ENCODE results near the gene IL1RAPL1. TPM values are rescaled to one million over a fixed set of nuclear protein-coding genes. Genes with fewer than 3 reads are reported as not detected.

The IL1RAPL1 gene
- total and polyA plus RNA-seq, 8 donors = 0.06 to 3.3 (median 0.31) TPM; not detected in 3

DNA sequence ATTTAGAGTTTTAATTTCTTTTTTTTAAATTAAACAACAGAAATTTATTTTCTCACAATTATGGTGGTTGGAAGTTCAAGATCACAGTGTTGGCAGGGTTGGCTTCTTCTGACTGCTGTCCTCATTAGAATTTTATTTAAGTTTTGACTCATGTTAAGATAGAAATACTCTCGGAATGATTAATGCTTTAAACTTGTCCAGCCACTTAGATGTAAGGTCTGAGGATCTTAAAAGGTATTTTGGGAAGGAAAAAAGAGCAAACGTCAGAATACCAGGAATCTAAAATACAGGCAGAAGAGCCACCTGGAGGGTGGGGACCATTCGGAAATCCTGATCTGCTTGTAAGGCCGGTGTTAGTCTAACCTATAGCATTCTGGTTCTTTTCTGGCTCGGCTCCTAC is 1205.1 kb downstream of the IL1RAPL1 start:
- 58 to 80% (median 70%) methylated on average over 5 of the region's 5 CpGs for WGBS, 5 donors
- TF ChIP-seq POLR2AphosphoS5 (IDR thresholded peaks at IDR 0.05) (no peak), EP300 (IDR thresholded peaks at IDR 0.05) (no peak), POLR2A (IDR thresholded peaks at IDR 0.05) (no peak)
- TF ChIP-seq, protein P1, sequence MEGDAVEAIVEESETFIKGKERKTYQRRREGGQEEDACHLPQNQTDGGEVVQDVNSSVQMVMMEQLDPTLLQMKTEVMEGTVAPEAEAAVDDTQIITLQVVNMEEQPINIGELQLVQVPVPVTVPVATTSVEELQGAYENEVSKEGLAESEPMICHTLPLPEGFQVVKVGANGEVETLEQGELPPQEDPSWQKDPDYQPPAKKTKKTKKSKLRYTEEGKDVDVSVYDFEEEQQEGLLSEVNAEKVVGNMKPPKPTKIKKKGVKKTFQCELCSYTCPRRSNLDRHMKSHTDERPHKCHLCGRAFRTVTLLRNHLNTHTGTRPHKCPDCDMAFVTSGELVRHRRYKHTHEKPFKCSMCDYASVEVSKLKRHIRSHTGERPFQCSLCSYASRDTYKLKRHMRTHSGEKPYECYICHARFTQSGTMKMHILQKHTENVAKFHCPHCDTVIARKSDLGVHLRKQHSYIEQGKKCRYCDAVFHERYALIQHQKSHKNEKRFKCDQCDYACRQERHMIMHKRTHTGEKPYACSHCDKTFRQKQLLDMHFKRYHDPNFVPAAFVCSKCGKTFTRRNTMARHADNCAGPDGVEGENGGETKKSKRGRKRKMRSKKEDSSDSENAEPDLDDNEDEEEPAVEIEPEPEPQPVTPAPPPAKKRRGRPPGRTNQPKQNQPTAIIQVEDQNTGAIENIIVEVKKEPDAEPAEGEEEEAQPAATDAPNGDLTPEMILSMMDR (IDR thresholded peaks at IDR 0.05) = no peak
- DNase-seq = no peak
- H3K27ac ChIP-seq = no peak overlapping the region
- intact Hi-C loops (cut with DNase I; ENCODE audit: low total_unique reads) = no loop called here
- H3K9me3 ChIP-seq = no peaks in the 10 kb centered on the region
- no peak overlapping the region for H3K4me3 ChIP-seq
- H3K4me1 ChIP-seq = no peaks in the 10 kb centered on the region
- no peaks in the 10 kb centered on the region for H3K27me3 ChIP-seq
- no peaks in the 10 kb centered on the region for H3K36me3 ChIP-seq

DNA sequence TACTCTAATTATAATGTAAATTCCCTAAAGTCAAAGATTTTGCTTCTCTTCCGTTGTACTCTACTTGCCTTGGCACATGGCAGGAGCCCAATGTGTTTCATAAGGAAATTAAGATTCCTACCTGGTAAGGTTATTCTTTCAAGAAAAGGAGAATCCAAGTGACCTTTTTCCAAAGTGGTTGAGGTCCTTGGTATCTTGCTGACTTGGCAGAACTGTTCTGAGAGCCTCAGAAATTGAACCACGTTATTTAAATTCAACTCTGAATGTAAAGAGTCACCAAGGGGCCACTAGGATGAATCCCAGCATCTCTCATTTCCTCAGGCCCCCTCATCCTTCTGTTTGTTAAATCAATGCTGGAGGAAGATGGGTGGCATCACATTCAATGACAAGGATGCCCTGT is 1209.9 kb downstream of the IL1RAPL1 start:
- TF ChIP-seq, protein P1 (IDR thresholded peaks at IDR 0.05) = no peak
- TF ChIP-seq EP300 (IDR thresholded peaks at IDR 0.05) (no peak), POLR2A (IDR thresholded peaks at IDR 0.05) (no peak), POLR2AphosphoS5 (IDR thresholded peaks at IDR 0.05) (no peak)
- WGBS, 5 donors = 54 to 79% (median 59%) methylated on average over 2 of the region's 2 CpGs
- H3K4me3 ChIP-seq = no peak overlapping the region
- H3K36me3 ChIP-seq = no peaks in the 10 kb centered on the region
- H3K9me3 ChIP-seq = no peaks in the 10 kb centered on the region
- H3K27me3 ChIP-seq = no peaks in the 10 kb centered on the region
- intact Hi-C loops (cut with DNase I; ENCODE audit: low total_unique reads) = no loop called here
- H3K4me1 ChIP-seq = no peaks in the 10 kb centered on the region
- no peak overlapping the region for H3K27ac ChIP-seq
- DNase-seq = no peak

DNA sequence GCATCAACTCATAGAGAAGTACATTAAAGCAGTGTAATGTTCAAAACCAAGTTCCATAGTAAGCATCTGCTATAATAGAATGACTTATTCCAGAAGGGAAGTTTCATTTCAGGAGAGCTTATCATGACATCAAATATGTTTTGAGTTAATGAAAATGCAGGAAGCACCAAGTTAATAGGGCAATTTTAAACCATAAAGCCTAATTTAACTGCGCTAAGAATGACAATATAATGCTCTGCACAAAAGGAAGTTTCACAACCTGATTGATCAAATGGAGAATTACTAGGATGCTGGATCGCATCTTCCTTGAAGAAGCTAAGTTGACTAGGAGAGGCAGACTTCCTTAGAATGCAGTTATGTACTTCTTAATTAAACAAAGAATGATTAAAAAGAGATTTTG is 1211.2 kb downstream of the IL1RAPL1 start:
- H3K27ac ChIP-seq = no peak overlapping the region
- no peak for TF ChIP-seq EP300 (IDR thresholded peaks at IDR 0.05)
- TF ChIP-seq POLR2A (IDR thresholded peaks at IDR 0.05) = no peak
- TF ChIP-seq, protein P1 (IDR thresholded peaks at IDR 0.05) = no peak
- TF ChIP-seq POLR2AphosphoS5 (IDR thresholded peaks at IDR 0.05) = no peak
- intact Hi-C loops (cut with DNase I; ENCODE audit: low total_unique reads) = no loop called here
- H3K4me3 ChIP-seq = no peak overlapping the region
- H3K27me3 ChIP-seq = no peaks in the 10 kb centered on the region
- WGBS, 5 donors = 64 to 94% (median 79%) methylated on average over 2 of the region's 2 CpGs
- H3K4me1 ChIP-seq = no peaks in the 10 kb centered on the region
- no peak for DNase-seq
- H3K9me3 ChIP-seq = no peaks in the 10 kb centered on the region
- no peaks in the 10 kb centered on the region for H3K36me3 ChIP-seq

DNA sequence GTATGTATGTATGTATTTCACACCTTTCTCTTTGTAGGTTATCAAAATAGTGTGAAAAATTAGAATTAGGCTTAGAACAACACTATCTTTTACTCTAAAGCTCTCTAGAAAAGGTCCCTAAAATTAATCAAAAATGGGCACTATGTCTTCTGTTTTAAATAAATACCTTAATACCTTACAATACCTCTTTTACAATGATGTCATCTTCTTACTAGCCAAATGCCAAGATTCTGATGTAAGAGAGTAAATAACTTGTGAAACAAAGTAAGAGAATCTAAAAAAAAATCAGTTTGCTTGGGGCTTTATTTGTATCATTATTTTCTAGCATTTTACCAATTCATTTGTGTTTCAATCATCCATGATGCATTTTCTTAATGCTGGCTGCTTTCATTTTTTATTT is 1225.9 kb downstream of the IL1RAPL1 start:
- DNase-seq = no peak
- TF ChIP-seq, protein P1 (IDR thresholded peaks at IDR 0.05) = no peak
- TF ChIP-seq EP300 (IDR thresholded peaks at IDR 0.05) (no peak), POLR2AphosphoS5 (IDR thresholded peaks at IDR 0.05) (no peak), POLR2A (IDR thresholded peaks at IDR 0.05) (no peak)
- Histone ChIP-seq H3K36me3 (no peaks in the 10 kb centered on the region), H3K27me3 (no peaks in the 10 kb centered on the region), H3K9me3 (no peaks in the 10 kb centered on the region), H3K4me1 (no peaks in the 10 kb centered on the region), H3K4me3 (no peak overlapping the region), H3K27ac (no peak overlapping the region)
- intact Hi-C loops (cut with DNase I; ENCODE audit: low total_unique reads) = no loop called here
